Cardiac septum (tissue), 1 donor: ENCODE data around the gene ALG14. TPM values are rescaled to one million over a fixed set of nuclear protein-coding genes. Genes with fewer than 3 reads are reported as not detected.

Experiments
- DNase-seq: peaks from one replicate; pipeline ENCODE4 v3.0.0-alpha.2; 2020; ENCODE audit warnings: low spot score
- intact Hi-C: fragments of 100-400 bp; cut with DNase I; formaldehyde crosslinking; loops from one replicate; pipeline ENCODE4 v1.14.0; 2022
- total RNA-seq: library from RNA; stranded (reverse); fragmentation: NEBNext Ultra II Directional; extraction: Animal tissue kit (Norgen Biotek cat#: 25700); gene quantifications from one replicate; pipeline ENCODE4 v1.2.1, GENCODE V29; 2021
- donor health status: DM: no; HTN: no; CAD: no.

Gene ALG14
- total RNA-seq, 1 donor from 2014 or later = 4.7 TPM

GRCh38 chr1:94926126-94926914 lies 146.4 kb downstream of the ALG14 start:
- peak; percentile 80 for DNase-seq

GRCh38 chr1:94925561-94926125 lies 147.1 kb downstream of the ALG14 start:
- intact Hi-C loops = loop anchor here (2.0 to 5.0 kb wide), 3 partner anchors 29 to 97 kb away; no protein-coding TSS in a partner anchor
- peak; percentile 84 for DNase-seq

More at GRCh38 chr1:94926126-94926914, 146.4 kb downstream of the ALG14 start:
- intact Hi-C loops = loop anchor here (2.0 to 5.0 kb wide), 3 partner anchors 28 to 96 kb away; no protein-coding TSS in a partner anchor

GRCh38 chr1:94925004-94925403 lies 147.7 kb downstream of the ALG14 start:
- intact Hi-C loops = loop anchor here (5.0 kb wide), 1 partner anchor 97 kb away; no protein-coding TSS in a partner anchor
- no peak for DNase-seq

Other genes starting within 250 kb of the ALG14 start
- gene CNN3, start 145.8 kb downstream of the ALG14 start, total RNA-seq = 106 TPM
- 91.6 TPM for gene TLCD4, start 44.4 kb upstream of the ALG14 start, total RNA-seq
- gene RWDD3, start 161.3 kb upstream of the ALG14 start, total RNA-seq = 24.8 TPM